Daoy (cell line): ENCODE measurements around the gene RABGGTB. TPM values are rescaled to one million over a fixed set of nuclear protein-coding genes. Genes with fewer than 3 reads are reported as not detected.
"Not testable (repeated sequence)": the region's sequence is repeated elsewhere in the genome, so short reads cannot be mapped to it uniquely, and the experiment has no call there.

Experiments used
- DNase-seq: peaks from one replicate; pipeline ENCODE4 v3.0.0-alpha.2; 2015; ENCODE audit warnings: low read depth
- total RNA-seq: library from RNA; depleted of rRNA; stranded (reverse); fragments of >200 nt; shearing (Covaris generic); gene quantifications from 2 replicates; pipeline ENCODE4 v1.2.3, GENCODE V29; 2014; rRNA removed

The RABGGTB gene
- total RNA-seq, 1 experiment from 2014 or later, result 293 TPM

DNA sequence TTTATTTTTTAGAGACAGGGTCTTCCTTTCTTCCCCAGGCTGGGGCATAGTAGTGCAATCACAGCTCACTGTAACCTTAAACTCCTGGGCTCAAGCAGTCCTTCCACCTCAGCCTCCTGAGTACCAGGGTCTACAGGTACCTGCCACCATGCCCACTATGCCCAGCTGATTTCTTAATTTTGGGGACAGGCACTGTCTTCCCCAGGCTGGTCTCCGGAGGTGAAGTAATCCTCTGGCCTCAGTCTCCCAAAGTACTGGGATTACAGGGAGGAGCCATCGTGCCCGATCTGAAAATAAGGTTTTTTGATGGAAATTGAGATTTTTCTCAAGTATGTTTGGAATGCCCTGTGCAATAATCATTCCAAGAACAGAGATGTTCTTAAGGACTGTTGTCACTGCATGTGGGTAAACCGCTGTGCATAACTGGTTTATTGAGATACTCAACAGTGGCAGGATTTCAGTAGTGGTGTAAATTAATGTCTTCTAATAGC, 9.7 kb downstream of the RABGGTB start:
- no peak for DNase-seq

DNA sequence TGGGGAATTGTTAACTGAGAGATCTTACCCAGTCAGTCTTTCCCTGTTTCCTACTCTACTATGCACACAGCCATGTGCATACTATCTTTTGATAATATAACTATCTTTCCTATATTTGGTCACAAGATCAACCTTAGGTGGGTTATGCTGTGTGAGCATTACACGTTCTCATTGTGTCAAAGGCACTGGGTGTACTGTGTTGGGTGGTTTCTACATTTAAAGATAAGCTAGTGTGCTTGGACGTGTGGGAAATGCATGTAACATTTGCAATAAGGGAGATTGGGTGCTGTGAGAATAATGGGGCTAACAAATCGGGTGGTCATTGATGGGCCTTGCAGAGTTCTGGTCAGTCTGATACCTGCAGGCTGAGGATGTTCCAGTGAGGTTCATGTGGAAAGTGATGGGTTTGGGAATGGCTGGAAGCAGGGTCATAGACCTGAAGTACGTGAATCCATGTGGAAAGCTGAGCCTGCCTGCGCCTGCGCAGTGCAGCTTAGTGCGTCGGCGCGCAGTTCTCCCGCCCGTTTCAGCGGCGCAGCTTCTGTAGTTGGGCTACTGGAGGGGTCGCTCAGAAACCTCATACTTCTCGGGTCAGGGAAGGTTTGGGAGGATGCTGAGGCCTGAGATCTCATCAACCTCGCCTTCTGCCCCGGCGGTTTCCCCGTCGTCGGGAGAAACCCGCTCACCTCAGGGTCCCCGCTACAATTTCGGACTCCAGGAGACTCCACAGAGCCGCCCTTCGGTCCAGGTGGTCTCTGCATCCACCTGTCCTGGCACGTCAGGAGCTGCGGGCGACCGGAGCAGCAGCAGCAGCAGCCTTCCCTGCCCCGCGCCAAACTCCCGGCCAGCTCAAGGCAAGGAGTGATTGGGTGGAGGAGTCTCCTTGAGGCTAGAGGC, 10.6 kb downstream of the RABGGTB start, which contains the start of gene MSH4:
TSS of gene MSH4 (plus strand) at position 507 of the 897 bp plus-strand sequence. CDS start at position 611, 104 bp downstream.
- DNase-seq, result peak; percentile 51

DNA sequence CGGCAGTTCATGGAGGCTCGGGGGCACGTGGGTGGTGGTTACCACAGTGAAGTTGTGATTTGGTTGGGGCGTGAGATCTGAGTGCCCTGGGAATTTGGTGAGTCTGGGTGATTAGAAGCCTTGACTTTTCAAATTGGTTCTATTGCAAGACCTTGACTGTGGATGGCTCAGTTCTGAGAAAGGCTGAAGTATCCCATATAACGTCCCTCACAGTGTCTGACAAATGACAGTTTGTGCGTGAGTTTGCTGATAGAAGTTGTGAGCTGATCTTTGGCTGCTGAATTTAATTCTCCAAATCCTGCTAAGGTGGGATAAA, 11.2 kb downstream of the RABGGTB start:
- DNase-seq, result no peak

DNA sequence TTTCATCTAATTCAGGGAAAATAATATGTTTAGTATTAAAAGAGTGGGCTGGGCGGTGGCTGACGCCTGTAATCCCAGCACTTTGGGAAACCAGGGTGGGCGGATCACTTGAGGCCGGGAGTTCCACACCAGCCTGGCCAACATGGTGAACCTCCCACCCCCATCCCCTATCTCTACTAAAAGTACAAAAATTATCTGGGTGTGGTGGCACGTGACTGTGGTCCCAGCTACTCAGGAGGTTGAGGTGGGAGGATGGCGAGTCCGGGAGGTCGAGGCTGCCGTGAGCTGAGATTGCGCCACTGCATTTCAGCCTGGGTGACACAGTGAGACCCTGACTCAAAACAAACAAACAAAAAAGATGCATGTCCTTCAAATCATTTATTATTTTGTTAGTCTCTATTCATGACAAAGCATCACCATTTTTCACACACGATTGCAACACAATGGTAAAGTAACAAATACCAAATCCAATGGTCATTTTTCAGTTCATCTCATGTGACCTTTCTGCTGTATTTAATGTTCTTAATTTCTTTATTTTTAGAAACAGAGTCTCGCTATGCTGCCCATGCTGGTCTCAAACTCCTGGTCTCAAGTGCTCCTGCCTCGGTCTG, 11.7 kb downstream of the RABGGTB start:
- peak; percentile 18 for DNase-seq

DNA sequence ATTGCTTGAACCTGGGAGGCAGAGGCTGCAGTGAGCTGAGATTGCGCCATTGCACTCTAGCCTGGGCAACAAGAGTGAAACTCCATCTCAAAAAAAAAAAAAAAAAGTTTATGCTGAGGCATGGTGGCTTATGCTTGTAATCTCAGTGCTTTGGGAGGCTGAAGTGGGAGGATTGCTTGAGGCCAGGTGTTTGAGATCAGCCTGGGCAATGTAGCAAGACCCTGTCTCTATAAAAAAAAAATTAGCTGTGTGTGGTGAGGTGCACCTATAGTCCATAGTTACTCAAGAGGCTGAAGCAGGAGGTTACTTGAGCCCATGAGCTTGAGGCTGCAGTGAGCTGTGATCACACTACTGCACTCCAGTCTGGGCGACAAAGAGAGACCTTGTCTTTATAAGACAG, 15.4 kb downstream of the RABGGTB start:
- not testable (repeated sequence) for DNase-seq

DNA sequence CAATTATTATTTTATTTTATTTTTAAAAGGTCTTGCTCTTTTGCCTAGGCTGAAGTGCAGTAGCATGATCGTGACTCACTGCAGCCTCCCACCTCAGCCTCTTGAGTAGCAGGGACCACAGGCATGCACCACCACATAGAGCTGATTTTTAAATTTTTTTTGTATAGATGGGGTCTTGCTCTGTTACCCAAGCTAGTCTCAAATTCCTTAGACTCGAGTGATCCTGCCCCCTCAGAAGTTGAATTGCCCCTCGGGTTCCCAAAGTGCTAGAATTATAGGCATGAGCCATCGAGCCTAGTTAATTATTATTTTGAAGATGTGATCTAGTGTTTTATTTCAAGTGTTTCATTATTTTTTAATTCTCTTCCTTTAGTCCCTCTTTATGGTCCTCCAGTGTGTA, 22.9 kb downstream of the RABGGTB start:
- no peak for DNase-seq

DNA sequence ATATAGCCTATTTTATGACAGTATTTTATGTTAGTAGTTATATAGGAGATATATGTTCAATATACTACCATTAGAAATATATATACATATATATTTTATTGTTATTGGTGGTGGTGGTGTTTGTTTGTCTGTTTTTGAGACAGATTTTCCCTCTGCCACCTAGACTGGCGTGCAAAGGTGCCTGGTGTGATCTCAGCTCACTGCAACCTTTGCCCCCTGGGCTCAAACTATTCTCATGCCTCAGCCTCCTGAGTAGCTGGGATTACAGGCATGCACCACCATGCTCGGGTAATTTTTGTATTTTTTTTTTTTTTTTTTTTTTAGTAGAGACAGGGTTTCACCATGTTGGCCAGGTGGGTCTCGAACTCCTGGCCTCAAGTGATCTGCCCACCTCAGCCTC, 24.1 kb downstream of the RABGGTB start:
- DNase-seq, result not testable (repeated sequence)

DNA sequence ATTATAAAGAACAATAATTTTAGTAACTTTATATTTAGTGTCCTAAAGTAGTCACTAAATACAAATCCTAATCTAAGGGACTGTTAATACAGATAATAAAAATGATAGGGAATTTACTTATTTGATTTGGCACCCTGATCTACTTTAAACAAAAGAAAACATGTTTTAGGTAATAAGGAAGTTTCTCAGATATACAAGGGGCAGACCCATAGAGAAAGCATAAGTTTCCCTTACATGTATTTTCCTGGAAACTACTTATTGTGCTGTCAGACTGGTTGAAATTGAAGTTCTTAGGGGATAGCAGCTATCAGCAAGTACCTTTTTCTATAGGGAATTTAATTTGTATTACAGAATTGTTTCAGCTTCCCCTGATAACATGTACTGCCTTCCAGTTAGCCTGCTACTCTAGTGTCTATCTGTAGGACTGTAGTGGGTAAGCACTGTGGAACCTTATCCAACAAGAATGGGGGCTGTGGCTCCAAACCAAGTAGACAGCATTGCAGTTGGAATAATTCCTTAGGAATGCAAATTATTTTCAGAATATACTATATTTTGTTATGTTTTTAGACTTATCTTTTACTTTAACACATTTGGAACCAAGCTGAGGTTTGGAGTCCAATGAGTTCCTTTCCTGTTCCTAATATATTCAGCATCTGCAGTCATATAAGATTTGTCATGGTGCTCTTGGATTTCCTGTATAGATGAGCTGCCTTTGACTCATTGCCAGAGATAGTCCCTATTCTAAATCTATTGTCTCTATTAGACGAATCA, 25.3 kb downstream of the RABGGTB start:
- DNase-seq, result peak; percentile 16

DNA sequence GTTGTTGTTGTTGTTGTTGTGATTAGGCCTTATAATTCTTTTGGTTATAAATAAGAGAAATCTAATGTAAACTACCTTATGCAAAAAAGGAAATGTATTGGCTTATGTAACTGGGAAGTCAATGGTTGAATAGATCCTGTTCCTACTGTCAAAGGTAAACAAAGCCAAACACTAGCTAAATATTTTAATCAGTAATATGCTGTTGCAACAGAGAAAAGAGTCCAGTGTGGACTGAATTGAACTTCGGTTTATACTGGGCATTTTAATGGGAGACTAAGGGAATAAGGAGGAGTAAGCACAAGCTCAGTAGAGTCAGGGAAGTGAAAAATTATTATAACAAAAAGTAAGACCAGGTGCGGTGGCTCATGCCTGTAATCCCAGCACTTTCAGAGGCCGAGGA, 26.0 kb downstream of the RABGGTB start:
- DNase-seq, result no peak

DNA sequence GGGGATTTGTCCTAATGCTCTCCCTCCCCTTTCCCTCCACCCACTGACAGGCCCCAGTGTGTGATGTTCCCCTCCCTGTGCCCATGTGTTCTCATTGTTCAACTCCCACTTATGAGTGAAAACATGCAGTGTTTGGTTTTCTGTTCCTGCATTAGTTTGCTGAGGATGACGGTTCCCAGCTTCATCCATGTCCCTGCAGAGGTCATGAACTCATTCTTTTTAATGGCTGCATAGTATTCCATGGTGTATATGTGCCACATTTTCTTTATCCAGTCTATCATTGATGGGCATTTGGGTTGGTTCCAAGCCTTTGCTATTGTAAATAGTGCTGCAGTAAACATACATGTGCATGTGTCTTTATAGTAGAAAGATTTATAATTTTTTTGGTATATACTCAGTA, 37.5 kb downstream of the RABGGTB start:
- DNase-seq, result not testable (repeated sequence)

DNA sequence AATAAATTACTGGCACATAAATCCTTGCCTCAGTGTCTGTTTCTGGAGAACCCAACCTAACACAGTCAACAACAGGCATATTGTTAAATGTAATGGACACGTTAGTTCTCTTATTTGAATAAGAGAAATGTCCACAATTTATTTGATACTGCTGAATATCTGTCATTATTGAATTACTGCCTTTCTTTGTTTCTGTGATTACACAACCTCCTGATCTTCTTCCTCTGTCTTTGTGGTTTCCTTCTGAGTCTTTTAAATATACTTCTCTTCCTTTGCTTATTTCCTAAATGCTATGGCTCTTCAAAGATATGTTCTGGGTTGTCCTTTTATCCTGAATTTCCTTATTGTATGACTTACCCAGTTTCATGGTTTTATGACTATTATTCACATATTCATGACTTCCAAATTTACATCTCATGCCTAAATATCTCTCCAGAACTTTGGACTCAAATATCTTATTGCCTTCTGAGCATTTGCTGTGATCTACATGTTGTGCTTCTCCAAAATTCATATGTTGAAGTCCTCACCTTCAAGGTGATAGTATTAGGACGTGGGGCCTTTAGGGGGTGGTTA, 50.6 kb downstream of the RABGGTB start:
- DNase-seq, result no peak

DNA sequence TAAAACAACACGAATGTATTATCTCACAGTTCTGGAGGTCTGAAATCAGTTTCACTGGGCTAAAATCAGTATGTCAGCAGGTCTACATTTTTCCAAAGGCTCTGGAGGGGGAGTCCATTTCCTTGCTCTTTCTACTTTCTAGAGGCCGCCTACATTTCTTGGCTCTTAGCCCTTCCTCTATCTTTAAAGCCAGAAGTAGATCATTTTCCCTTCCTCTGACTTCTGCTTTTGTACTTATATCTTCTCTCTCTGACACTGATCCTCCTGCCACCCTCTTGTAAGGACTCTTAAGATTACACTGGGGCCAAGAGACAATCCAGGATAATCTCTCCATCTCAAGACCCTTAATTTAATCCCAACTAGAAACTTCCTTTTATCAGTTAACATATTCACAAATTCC, 52.0 kb downstream of the RABGGTB start:
- no peak for DNase-seq

DNA sequence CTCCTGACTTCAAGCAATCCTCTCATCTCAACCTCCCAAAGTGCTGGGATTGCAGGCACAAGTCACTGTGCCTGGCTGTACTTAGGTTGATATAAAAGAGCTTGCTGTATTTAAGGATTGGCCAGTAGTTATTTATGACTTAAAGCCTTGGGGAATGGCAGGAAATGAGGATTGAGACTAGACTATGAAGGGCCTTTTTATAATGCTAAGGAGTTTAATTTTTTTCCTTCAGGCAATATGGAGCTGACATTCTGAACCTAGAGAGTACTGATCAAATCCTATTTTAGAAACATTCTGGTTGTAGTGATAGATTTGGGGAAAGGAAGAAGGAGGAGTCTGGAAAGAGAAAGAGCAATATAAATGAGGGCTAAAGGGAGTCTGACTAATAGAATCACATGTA, 55.4 kb downstream of the RABGGTB start:
- no peak for DNase-seq

Other genes with a start within 250 kb of the RABGGTB start
- 0.91 and 1.6 TPM in 2 replicates for gene SLC44A5, start 175.1 kb upstream of the RABGGTB start, total RNA-seq
- gene ACADM, start 61.5 kb upstream of the RABGGTB start, total RNA-seq, result 117 and 149 TPM in 2 replicates
- gene MSH4, start 10.6 kb downstream of the RABGGTB start, total RNA-seq, result 0.06 and 0.34 TPM in 2 replicates
- not detected in 2 replicates for gene ASB17, start 146.1 kb downstream of the RABGGTB start, total RNA-seq